Right atrium auricular region (tissue), 2 donors: ENCODE data around the gene SUCLG2. TPM values are rescaled to one million over a fixed set of nuclear protein-coding genes. Genes with fewer than 3 reads are reported as not detected.

Experiments
- DNase-seq: peaks from one replicate; pipeline ENCODE4 v3.0.0-alpha.2; 2019; ENCODE audit warnings: low spot score
- H3K27ac ChIP-seq, 2 donors: fragments of 200-600 bp; sonication (generic); 1 replicate in 1 of 2; 2 replicates in 1 of 2; pipeline ENCODE4 v1.5.1; 2016 to 2019
- H3K27me3 ChIP-seq, 2 donors: fragments of 200-600 bp; sonication (generic); one replicate each; pipeline versions ENCODE4 v1.5.1 to v1.6.0; 2017 to 2019
- H3K36me3 ChIP-seq: fragments of 200-600 bp; sonication (generic); one replicate; pipeline ENCODE4 v1.5.1; 2016
- H3K4me1 ChIP-seq, 2 donors: fragments of 200-600 bp; sonication (generic); one replicate each; pipeline versions ENCODE4 v1.5.1 to v1.6.0; 2017 to 2019
- H3K4me3 ChIP-seq, 2 donors: fragments of 200-600 bp; sonication (generic); 1 replicate in 1 of 2; 2 replicates in 1 of 2; pipeline ENCODE4 v1.5.1; 2017 to 2019; ENCODE audit warnings: mild to moderate bottlenecking in 1 of 2, moderate library complexity in 1 of 2
- H3K9me3 ChIP-seq, 2 donors: fragments of 200-600 bp; sonication (generic); one replicate each; pipeline ENCODE4 v1.5.1; 2019
- total RNA-seq, 2 donors: library from RNA; depleted of rRNA; stranded (reverse); fragments of >200 nt; gene quantifications; one replicate each; pipeline ENCODE4 v1.1.0, GENCODE V29; 2016
- TF ChIP-seq, protein P1 (sequence below), 2 donors: fragments of 200-600 bp; sonication (generic); IDR thresholded peaks; one replicate each; pipeline ENCODE4 v1.5.1; 2019; ENCODE audit warnings: antibody characterized with exemption in 2 of 2

The SUCLG2 gene
- total RNA-seq, 2 donors from 2014 or later, result 39.0 to 81.5 TPM

DNA sequence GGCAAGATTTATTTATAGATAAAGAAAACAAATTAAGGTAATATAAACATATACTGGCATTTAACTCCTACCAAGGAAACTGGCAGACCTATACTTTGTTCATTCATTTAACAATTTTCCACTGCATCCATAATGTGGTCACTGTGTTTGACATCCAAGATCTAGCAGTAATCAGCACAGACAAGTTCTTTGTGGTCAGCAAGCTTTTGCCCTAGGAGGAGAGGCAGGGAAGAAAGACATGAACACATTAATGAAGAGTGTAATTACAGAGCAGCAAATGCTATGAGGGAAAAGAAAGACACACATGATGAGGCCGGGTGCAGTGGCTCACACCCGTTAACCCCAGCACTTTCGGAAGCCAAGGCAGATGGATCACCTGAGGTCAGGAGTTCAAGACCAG is 34.4 kb downstream of the SUCLG2 start:
- Histone ChIP-seq H3K4me1 (peaks cover 0 to 4% of the 10 kb centered on the region in 2 donors), H3K36me3 (peaks cover 20% of the 10 kb centered on the region), H3K27ac (no peak overlapping the region), H3K4me3 (no peak overlapping the region), H3K27me3 (no peaks in the 10 kb centered on the region), H3K9me3 (no peaks in the 10 kb centered on the region)
- TF ChIP-seq, protein P1, sequence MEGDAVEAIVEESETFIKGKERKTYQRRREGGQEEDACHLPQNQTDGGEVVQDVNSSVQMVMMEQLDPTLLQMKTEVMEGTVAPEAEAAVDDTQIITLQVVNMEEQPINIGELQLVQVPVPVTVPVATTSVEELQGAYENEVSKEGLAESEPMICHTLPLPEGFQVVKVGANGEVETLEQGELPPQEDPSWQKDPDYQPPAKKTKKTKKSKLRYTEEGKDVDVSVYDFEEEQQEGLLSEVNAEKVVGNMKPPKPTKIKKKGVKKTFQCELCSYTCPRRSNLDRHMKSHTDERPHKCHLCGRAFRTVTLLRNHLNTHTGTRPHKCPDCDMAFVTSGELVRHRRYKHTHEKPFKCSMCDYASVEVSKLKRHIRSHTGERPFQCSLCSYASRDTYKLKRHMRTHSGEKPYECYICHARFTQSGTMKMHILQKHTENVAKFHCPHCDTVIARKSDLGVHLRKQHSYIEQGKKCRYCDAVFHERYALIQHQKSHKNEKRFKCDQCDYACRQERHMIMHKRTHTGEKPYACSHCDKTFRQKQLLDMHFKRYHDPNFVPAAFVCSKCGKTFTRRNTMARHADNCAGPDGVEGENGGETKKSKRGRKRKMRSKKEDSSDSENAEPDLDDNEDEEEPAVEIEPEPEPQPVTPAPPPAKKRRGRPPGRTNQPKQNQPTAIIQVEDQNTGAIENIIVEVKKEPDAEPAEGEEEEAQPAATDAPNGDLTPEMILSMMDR (IDR thresholded peaks at IDR 0.05), result no peak
- no peak for DNase-seq

DNA sequence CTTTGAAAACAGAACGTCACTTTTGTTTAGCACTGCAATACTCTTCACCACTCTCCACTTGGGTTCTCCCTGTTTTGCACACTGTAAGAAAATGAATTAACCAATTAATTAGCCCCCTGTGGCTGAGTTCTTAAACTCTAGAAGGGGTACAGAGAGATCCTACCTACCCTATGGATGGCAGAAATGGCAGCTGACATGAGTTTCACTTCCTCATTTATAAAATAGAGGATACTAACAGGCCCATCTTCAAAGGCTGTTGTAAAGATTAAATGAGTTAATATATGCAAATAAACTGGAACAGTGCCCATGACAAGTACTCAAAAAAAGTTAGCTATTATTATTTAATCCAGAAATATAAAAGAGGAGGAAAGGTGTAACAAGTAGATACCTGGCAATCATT is 36.9 kb downstream of the SUCLG2 start:
- H3K27ac ChIP-seq, result no peak overlapping the region
- no peaks in the 10 kb centered on the region for H3K27me3 ChIP-seq
- H3K4me1 ChIP-seq, result no peaks in the 10 kb centered on the region
- H3K9me3 ChIP-seq, result no peaks in the 10 kb centered on the region
- H3K36me3 ChIP-seq, result peaks cover 18% of the 10 kb centered on the region
- H3K4me3 ChIP-seq, result no peak overlapping the region
- no peak for DNase-seq
- TF ChIP-seq, protein P1 (IDR thresholded peaks at IDR 0.05), result no peak

DNA sequence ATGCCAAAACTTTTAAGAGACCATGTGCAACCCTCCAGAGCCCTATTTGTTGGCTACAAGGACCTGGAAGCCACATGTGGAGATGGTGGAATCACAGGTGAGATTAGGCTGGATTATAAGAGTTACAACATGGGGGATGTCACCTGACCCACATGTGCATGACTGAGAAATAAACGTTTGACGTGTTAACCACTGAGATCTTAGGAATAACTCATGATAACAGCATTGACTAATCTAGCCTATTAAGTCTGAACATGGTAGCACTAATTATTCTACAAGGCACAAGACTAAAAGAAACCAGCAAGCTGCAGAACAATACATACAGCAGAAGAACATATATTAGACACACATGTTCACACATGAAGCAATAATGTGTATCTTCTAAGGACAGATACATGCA is 38.4 kb downstream of the SUCLG2 start:
- DNase-seq, result no peak
- TF ChIP-seq, protein P1 (IDR thresholded peaks at IDR 0.05), result no peak

DNA sequence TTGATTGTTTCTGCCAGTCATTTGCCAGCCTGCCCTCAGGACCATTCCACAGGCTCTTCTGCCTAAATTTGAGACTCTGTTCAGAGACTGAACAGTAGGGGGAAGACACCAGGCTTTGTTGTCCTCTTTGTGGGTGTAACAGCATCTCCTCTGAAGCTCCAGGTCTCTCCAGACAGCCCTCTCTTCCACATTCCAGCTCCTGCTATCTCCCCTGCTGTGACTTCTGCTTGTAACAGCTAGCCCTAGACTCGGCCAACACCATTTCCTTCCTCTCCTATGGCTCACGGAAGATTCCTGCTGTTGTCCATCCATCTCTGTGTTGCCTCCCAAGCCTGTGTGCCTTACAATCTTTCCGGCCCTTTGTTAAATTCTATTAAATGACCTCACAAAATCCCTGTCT is 40.2 kb downstream of the SUCLG2 start:
- TF ChIP-seq, protein P1 (IDR thresholded peaks at IDR 0.05), result no peak
- no peak overlapping the region for H3K4me3 ChIP-seq
- peaks cover 12% of the 10 kb centered on the region for H3K36me3 ChIP-seq
- H3K9me3 ChIP-seq, result no peaks in the 10 kb centered on the region
- no peaks in the 10 kb centered on the region for H3K4me1 ChIP-seq
- no peak overlapping the region for H3K27ac ChIP-seq
- H3K27me3 ChIP-seq, result no peaks in the 10 kb centered on the region
- DNase-seq, result no peak

More for the DNA sequence above, 38.4 kb downstream of the SUCLG2 start:
- Histone ChIP-seq H3K27me3 (no peaks in the 10 kb centered on the region), H3K9me3 (no peaks in the 10 kb centered on the region), H3K4me3 (no peak overlapping the region), H3K27ac (no peak overlapping the region), H3K4me1 (no peaks in the 10 kb centered on the region), H3K36me3 (peaks cover 18% of the 10 kb centered on the region)

DNA sequence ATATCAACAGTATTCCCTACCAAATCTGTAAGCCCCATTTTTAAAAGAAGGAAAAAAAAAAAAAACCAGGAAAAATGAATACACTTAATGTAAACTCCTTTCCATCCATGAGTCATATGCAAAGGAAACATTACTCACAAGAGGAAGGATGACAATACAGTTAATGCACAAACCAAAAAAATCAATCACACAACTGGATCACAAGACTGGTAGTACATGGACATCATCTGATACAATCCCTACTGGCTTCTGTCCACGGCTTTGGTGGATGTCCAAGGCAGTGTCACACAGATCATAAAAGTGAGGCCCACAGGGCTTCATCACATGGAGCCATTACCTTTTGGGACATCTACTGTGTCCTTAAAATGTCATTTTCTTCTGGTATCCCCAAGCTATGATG is 44.0 kb downstream of the SUCLG2 start:
- peaks cover 39% of the 10 kb centered on the region for H3K36me3 ChIP-seq
- TF ChIP-seq, protein P1 (IDR thresholded peaks at IDR 0.05), result no peak
- no peak for DNase-seq

DNA sequence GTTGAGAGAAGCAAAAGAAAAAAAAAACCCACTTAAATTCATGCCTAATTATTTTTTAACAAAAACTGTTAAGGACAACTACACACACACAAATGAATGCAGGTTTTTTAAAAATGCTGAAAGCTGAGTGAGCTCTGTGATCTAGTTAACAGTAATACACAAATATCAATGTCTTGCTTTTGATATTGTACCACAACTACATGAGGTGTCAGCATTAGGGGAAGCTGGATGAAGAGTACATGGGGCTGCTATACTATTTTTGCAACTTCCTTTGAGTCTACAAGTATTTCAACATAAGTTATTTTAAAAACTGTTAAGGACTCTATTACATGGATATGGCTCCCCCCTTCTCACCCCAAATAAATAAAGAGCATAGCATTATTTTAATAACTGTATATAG is 44.7 kb downstream of the SUCLG2 start:
- Histone ChIP-seq H3K4me3 (no peak overlapping the region), H3K4me1 (no peaks in the 10 kb centered on the region), H3K27ac (no peak overlapping the region), H3K27me3 (no peaks in the 10 kb centered on the region), H3K9me3 (no peaks in the 10 kb centered on the region), H3K36me3 (peaks cover 39% of the 10 kb centered on the region)
- no peak for DNase-seq
- TF ChIP-seq, protein P1 (IDR thresholded peaks at IDR 0.05), result no peak

More for the DNA sequence above, 44.0 kb downstream of the SUCLG2 start:
- H3K9me3 ChIP-seq, result no peaks in the 10 kb centered on the region
- no peak overlapping the region for H3K4me3 ChIP-seq
- no peak overlapping the region for H3K27ac ChIP-seq
- no peaks in the 10 kb centered on the region for H3K27me3 ChIP-seq
- H3K4me1 ChIP-seq, result no peaks in the 10 kb centered on the region
